ENCODE data around the gene SERINC2. TPM values are rescaled to one million over a fixed set of nuclear protein-coding genes. Genes with fewer than 3 reads are reported as not detected.

SERINC2 gene
- total RNA-seq, 2 experiments from 2014 or later = 0.29 to 0.34 TPM

- DNase-seq = no peak
- Mint-ChIP-seq H3K9me3 (no peaks in the 10 kb centered on the region), H3K4me1 (ENCODE audit: low read depth) (no peaks in the 10 kb centered on the region), H3K36me3 (no peaks in the 10 kb centered on the region), H3K27me3 (peaks cover 33% of the 10 kb centered on the region), H3K27ac (no peak overlapping the region), H3K4me3 (no peak overlapping the region)
- intact Hi-C loops (cut with micrococcal nuclease) = loop anchor here (1.0 kb wide), 1 partner anchor 129 kb away; no protein-coding TSS in a partner anchor
- CTCF ChIA-PET = interaction anchor here (0.6 to 6.6 kb wide), 7 partner anchors 9 to 368 kb away, joined by 3 to 75 read pairs (median 6); partner anchors contain the start of gene FABP3
- POLR2A ChIA-PET = no interaction called here
Observed at GRCh38 chr1:31420716-31421115, 7.7 kb downstream of the SERINC2 start.

GRCh38 chr1:31421371-31422040 lies 8.5 kb downstream of the SERINC2 start:
- H3K27ac Mint-ChIP-seq = no peak overlapping the region
- no peaks in the 10 kb centered on the region for H3K4me1 Mint-ChIP-seq (ENCODE audit: low read depth)
- ChIA-PET CTCF (interaction anchor here (0.6 to 6.6 kb wide), 16 partner anchors 9 to 251 kb away, joined by 3 to 75 read pairs (median 4); partner anchors contain the start of genes FABP3 and SERINC2), POLR2A (no interaction called here)
- H3K4me3 Mint-ChIP-seq = no peak overlapping the region
- H3K27me3 Mint-ChIP-seq = peaks cover 26% of the 10 kb centered on the region
- DNase-seq = no peak
- intact Hi-C loops (cut with micrococcal nuclease) = loop anchor here (1.0 kb wide), 3 partner anchors 27 to 237 kb away; no protein-coding TSS in a partner anchor
- no peaks in the 10 kb centered on the region for H3K9me3 Mint-ChIP-seq
- H3K36me3 Mint-ChIP-seq = no peaks in the 10 kb centered on the region

- H3K9me3 Mint-ChIP-seq = no peaks in the 10 kb centered on the region
- no peaks in the 10 kb centered on the region for H3K4me1 Mint-ChIP-seq (ENCODE audit: low read depth)
- intact Hi-C loops (cut with micrococcal nuclease) = loop anchor here (1.0 kb wide), 2 partner anchors 28 to 238 kb away; no protein-coding TSS in a partner anchor
- H3K27me3 Mint-ChIP-seq = peaks cover 23% of the 10 kb centered on the region
- H3K36me3 Mint-ChIP-seq = no peaks in the 10 kb centered on the region
- H3K27ac Mint-ChIP-seq = no peak overlapping the region
- CTCF ChIA-PET = interaction anchor here (0.7 to 6.6 kb wide), 17 partner anchors 8 to 252 kb away, joined by 3 to 75 read pairs (median 4); partner anchors contain the start of genes FABP3 and SERINC2
- H3K4me3 Mint-ChIP-seq = no peak overlapping the region
- POLR2A ChIA-PET = no interaction called here
- peak; percentile 79 for DNase-seq
Observed at GRCh38 chr1:31422505-31423319, 9.7 kb downstream of the SERINC2 start.

- Mint-ChIP-seq H3K9me3 (no peaks in the 10 kb centered on the region), H3K27ac (no peak overlapping the region), H3K27me3 (peaks cover 23% of the 10 kb centered on the region), H3K36me3 (no peaks in the 10 kb centered on the region), H3K4me1 (ENCODE audit: low read depth) (no peaks in the 10 kb centered on the region), H3K4me3 (no peak overlapping the region)
- CTCF ChIA-PET = interaction anchor here (0.7 to 6.6 kb wide), 6 partner anchors 11 to 238 kb away, joined by 3 to 75 read pairs (median 6); partner anchors contain the start of gene SERINC2
- intact Hi-C loops (cut with micrococcal nuclease) = no loop called here
- DNase-seq = no peak
- POLR2A ChIA-PET = no interaction called here
Observed at GRCh38 chr1:31423418-31423947, 10.5 kb downstream of the SERINC2 start.

- no peak for DNase-seq
- Mint-ChIP-seq H3K4me3 (no peak overlapping the region), H3K27me3 (peaks cover 23% of the 10 kb centered on the region), H3K27ac (no peak overlapping the region), H3K9me3 (no peaks in the 10 kb centered on the region), H3K36me3 (no peaks in the 10 kb centered on the region), H3K4me1 (ENCODE audit: low read depth) (no peaks in the 10 kb centered on the region)
- intact Hi-C loops (cut with micrococcal nuclease) = no loop called here
- ChIA-PET CTCF (interaction anchor here (2.1 kb wide), 1 partner anchor 30 kb away, joined by 11 read pairs; no protein-coding TSS in a partner anchor), POLR2A (no interaction called here)
Observed at GRCh38 chr1:31424568-31424967, 11.6 kb downstream of the SERINC2 start.

- no peaks in the 10 kb centered on the region for H3K9me3 Mint-ChIP-seq
- DNase-seq = no peak
- H3K4me1 Mint-ChIP-seq (ENCODE audit: low read depth) = no peaks in the 10 kb centered on the region
- H3K4me3 Mint-ChIP-seq = no peak overlapping the region
- POLR2A ChIA-PET = no interaction called here
- no peaks in the 10 kb centered on the region for H3K36me3 Mint-ChIP-seq
- CTCF ChIA-PET = interaction anchor here (1.0 to 2.1 kb wide), 2 partner anchors 31 to 124 kb away, joined by 3 to 11 read pairs; no protein-coding TSS in a partner anchor
- peaks cover 23% of the 10 kb centered on the region for H3K27me3 Mint-ChIP-seq
- no peak overlapping the region for H3K27ac Mint-ChIP-seq
- intact Hi-C loops (cut with micrococcal nuclease) = no loop called here
Observed at GRCh38 chr1:31425301-31426081, 12.5 kb downstream of the SERINC2 start.

GRCh38 chr1:31426249-31426922 lies 13.4 kb downstream of the SERINC2 start:
- no peaks in the 10 kb centered on the region for H3K9me3 Mint-ChIP-seq
- intact Hi-C loops (cut with micrococcal nuclease) = no loop called here
- CTCF ChIA-PET = interaction anchor here (1.0 to 2.1 kb wide), 3 partner anchors 32 to 123 kb away, joined by 3 to 11 read pairs (median 8); no protein-coding TSS in a partner anchor

GRCh38 chr1:31427322-31427721 lies 14.3 kb downstream of the SERINC2 start:
- H3K27me3 Mint-ChIP-seq = peaks cover 23% of the 10 kb centered on the region
- ChIA-PET POLR2A (no interaction called here), CTCF (interaction anchor here (1.9 kb wide), 1 partner anchor 33 kb away, joined by 8 read pairs; no protein-coding TSS in a partner anchor)
- H3K4me3 Mint-ChIP-seq = no peak overlapping the region
- intact Hi-C loops (cut with micrococcal nuclease) = no loop called here
- DNase-seq = no peak
- H3K27ac Mint-ChIP-seq = no peak overlapping the region
- no peaks in the 10 kb centered on the region for H3K36me3 Mint-ChIP-seq
- no peaks in the 10 kb centered on the region for H3K4me1 Mint-ChIP-seq (ENCODE audit: low read depth)
- H3K9me3 Mint-ChIP-seq = no peaks in the 10 kb centered on the region

More at GRCh38 chr1:31426249-31426922, 13.4 kb downstream of the SERINC2 start:
- H3K4me3 Mint-ChIP-seq = no peak overlapping the region
- DNase-seq = no peak
- H3K36me3 Mint-ChIP-seq = no peaks in the 10 kb centered on the region
- no peak overlapping the region for H3K27ac Mint-ChIP-seq
- POLR2A ChIA-PET = no interaction called here
- no peaks in the 10 kb centered on the region for H3K4me1 Mint-ChIP-seq (ENCODE audit: low read depth)
- peaks cover 23% of the 10 kb centered on the region for H3K27me3 Mint-ChIP-seq

GRCh38 chr1:31428436-31429221 lies 15.6 kb downstream of the SERINC2 start:
- no peak for DNase-seq
- CTCF ChIA-PET = interaction anchor here (1.9 kb wide), 1 partner anchor 34 kb away, joined by 8 read pairs; no protein-coding TSS in a partner anchor
- Mint-ChIP-seq H3K4me3 (no peak overlapping the region), H3K4me1 (ENCODE audit: low read depth) (no peaks in the 10 kb centered on the region), H3K27ac (no peak overlapping the region), H3K27me3 (peaks cover 11% of the 10 kb centered on the region), H3K9me3 (no peaks in the 10 kb centered on the region), H3K36me3 (no peaks in the 10 kb centered on the region)
- intact Hi-C loops (cut with micrococcal nuclease) = no loop called here
- POLR2A ChIA-PET = no interaction called here

- POLR2A ChIA-PET = no interaction called here
- Mint-ChIP-seq H3K27ac (no peak overlapping the region), H3K4me1 (ENCODE audit: low read depth) (no peaks in the 10 kb centered on the region), H3K9me3 (no peaks in the 10 kb centered on the region), H3K4me3 (no peak overlapping the region), H3K36me3 (no peaks in the 10 kb centered on the region), H3K27me3 (peaks cover 4% of the 10 kb centered on the region)
- CTCF ChIA-PET = interaction anchor here (1.7 kb wide), 1 partner anchor 246 kb away, joined by 4 read pairs; no protein-coding TSS in a partner anchor
- intact Hi-C loops (cut with micrococcal nuclease) = no loop called here
- DNase-seq = no peak
Observed at GRCh38 chr1:31429583-31429982, 16.6 kb downstream of the SERINC2 start.
